ENCODE results near the gene ELFN1.

ELFN1 gene

DNA sequence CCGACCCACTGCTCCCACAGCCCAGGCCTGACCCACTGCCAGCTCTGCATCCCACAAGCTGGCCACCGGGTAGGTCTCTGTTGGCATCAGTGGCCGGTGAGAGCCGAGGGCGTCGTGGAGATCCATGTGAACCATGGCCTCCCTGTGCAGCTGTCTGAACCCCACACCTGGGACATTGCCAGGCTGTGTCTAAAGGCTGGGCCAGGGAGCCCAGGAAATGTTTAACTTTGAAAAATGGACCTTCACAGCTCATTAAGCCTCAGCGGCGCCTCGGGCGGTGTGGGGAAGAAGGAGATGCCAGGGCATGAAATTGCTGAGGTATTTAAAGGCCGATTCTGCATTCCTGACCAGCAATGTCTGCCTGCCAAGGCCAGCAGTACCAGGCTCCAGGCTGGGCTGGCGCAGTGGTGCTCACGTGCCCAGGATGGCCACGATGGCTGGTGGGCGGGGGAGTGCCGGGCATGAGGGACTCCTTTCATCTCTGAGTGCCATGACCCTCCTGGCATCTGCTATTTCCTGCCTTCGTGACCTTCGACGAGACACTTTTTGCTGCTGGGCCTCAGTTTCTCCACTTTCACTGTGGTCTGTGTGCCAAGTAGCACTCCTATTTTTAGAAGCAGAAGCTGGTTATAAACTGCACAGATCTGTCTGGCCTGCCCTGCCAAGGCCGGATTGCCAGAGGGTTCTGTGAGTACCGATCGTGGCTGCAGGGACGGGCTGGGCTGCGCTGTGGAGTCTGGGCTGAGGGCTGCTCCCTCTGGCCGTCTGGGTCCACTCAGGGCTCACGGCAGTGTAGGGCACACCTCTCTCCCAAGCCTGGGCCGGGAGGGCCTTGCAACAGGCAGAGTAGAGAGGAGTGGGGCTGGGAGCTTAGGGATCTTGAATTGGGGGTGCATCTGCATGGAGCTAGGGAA, 21.8 kb downstream of the ELFN1 start:
- H3K4me3 ChIP-seq (ENCODE audit: insufficient read depth, low read length, poor library complexity, severe bottlenecking) = no peak overlapping the region
- H3K9me3 ChIP-seq (ENCODE audit: insufficient read depth, low read length) = no peaks in the 10 kb centered on the region; the same call in 1 of the 2 replicates
- TF ChIP-seq EZH2phosphoT487 (conservative IDR thresholded peaks at IDR 0.05; ENCODE audit: low read length) = no peak
- TF ChIP-seq, protein P1, sequence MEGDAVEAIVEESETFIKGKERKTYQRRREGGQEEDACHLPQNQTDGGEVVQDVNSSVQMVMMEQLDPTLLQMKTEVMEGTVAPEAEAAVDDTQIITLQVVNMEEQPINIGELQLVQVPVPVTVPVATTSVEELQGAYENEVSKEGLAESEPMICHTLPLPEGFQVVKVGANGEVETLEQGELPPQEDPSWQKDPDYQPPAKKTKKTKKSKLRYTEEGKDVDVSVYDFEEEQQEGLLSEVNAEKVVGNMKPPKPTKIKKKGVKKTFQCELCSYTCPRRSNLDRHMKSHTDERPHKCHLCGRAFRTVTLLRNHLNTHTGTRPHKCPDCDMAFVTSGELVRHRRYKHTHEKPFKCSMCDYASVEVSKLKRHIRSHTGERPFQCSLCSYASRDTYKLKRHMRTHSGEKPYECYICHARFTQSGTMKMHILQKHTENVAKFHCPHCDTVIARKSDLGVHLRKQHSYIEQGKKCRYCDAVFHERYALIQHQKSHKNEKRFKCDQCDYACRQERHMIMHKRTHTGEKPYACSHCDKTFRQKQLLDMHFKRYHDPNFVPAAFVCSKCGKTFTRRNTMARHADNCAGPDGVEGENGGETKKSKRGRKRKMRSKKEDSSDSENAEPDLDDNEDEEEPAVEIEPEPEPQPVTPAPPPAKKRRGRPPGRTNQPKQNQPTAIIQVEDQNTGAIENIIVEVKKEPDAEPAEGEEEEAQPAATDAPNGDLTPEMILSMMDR (IDR thresholded peaks at IDR 0.05; ENCODE audit: insufficient read depth, low read length, poor library complexity, severe bottlenecking) = no peak
- no peaks in the 10 kb centered on the region for H4K20me1 ChIP-seq (ENCODE audit: low read depth, low read length)
- no peaks in the 10 kb centered on the region for H3K27me3 ChIP-seq (ENCODE audit: low read length)
- no peak overlapping the region for H3K27ac ChIP-seq (ENCODE audit: low read depth, low read length)
- H3F3A ChIP-seq (ENCODE audit: insufficient read depth) = no peaks in the 10 kb centered on the region
- no peak overlapping the region for H3K9ac ChIP-seq (ENCODE audit: low read length)
- no peaks in the 10 kb centered on the region for H3K79me2 ChIP-seq (ENCODE audit: insufficient read depth, low read length)
- H3K4me2 ChIP-seq (ENCODE audit: low read depth, low read length, poor library complexity, severe bottlenecking) = no peak overlapping the region
- no peak overlapping the region for H2AFZ ChIP-seq (ENCODE audit: low read depth, low read length, severe bottlenecking)
- H3K9me2 ChIP-seq (replicated peaks; ENCODE audit: insufficient read depth, low read length) = 0 out of 2 replicates have a peak, but pooled peaks cover 3% of the 10 kb centered on the region
- H3K36me3 ChIP-seq (ENCODE audit: low read length) = no peaks in the 10 kb centered on the region

DNA sequence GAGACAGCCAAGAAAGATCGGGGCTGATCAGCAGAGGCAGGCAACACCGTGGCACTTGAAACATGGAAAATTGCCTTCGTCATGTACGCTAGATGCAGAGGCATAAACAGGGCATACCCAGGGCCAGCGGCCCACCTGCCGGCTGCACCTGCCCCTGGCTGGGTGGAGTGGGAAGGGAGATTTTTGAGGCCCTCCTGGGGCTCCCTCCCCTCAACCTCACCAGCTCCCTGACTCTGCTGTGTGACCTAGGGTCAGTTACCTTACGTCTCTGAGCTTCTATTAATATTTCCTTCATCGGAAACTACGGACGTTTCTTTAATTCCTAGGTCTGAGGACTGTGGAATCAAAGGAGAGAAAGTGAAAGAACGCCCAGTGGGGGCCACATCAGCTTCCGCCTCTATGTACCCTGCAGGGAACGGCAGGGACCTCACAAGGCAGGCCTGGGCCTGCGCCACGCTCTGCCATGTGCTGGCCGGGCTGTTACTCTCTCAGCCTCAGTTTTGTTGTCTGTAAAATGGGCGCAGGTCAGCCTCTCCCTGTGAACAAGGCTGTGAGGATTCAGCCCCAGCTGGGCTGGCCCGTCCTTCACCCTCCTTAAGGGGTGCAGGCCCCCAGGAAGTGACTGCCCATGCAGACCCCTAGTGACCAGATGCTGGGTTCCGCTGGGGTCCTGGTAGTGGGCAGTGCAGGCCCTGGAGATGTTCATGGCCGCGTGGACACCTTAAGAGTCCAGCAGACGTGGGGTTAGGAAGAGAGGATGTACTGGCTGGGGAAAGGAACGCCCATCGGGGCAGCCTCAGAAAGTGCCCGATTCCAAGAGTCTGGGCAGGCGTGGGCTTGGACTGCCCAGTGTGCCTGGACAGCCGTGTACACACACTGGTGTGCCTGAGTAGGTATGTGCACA, 22.7 kb downstream of the ELFN1 start:
- H4K20me1 ChIP-seq (ENCODE audit: low read depth, low read length) = no peaks in the 10 kb centered on the region
- H3K9me2 ChIP-seq (replicated peaks; ENCODE audit: insufficient read depth, low read length) = 0 out of 2 replicates have a peak, but pooled peaks cover 3% of the 10 kb centered on the region
- no peak overlapping the region for H3K4me2 ChIP-seq (ENCODE audit: low read depth, low read length, poor library complexity, severe bottlenecking)
- H3K9me3 ChIP-seq (ENCODE audit: insufficient read depth, low read length) = no peaks in the 10 kb centered on the region; the same call in 1 of the 2 replicates
- no peak overlapping the region for H2AFZ ChIP-seq (ENCODE audit: low read depth, low read length, severe bottlenecking)
- no peaks in the 10 kb centered on the region for H3K36me3 ChIP-seq (ENCODE audit: low read length)
- TF ChIP-seq, protein P1 (IDR thresholded peaks at IDR 0.05; ENCODE audit: insufficient read depth, low read length, poor library complexity, severe bottlenecking) = no peak
- TF ChIP-seq EZH2phosphoT487 (conservative IDR thresholded peaks at IDR 0.05; ENCODE audit: low read length) = no peak
- no peaks in the 10 kb centered on the region for H3K79me2 ChIP-seq (ENCODE audit: insufficient read depth, low read length)
- H3K4me3 ChIP-seq (ENCODE audit: insufficient read depth, low read length, poor library complexity, severe bottlenecking) = no peak overlapping the region
- no peak overlapping the region for H3K27ac ChIP-seq (ENCODE audit: low read depth, low read length)
- no peaks in the 10 kb centered on the region for H3F3A ChIP-seq (ENCODE audit: insufficient read depth)
- H3K9ac ChIP-seq (ENCODE audit: low read length) = no peak overlapping the region
- H3K27me3 ChIP-seq (ENCODE audit: low read length) = no peaks in the 10 kb centered on the region

DNA sequence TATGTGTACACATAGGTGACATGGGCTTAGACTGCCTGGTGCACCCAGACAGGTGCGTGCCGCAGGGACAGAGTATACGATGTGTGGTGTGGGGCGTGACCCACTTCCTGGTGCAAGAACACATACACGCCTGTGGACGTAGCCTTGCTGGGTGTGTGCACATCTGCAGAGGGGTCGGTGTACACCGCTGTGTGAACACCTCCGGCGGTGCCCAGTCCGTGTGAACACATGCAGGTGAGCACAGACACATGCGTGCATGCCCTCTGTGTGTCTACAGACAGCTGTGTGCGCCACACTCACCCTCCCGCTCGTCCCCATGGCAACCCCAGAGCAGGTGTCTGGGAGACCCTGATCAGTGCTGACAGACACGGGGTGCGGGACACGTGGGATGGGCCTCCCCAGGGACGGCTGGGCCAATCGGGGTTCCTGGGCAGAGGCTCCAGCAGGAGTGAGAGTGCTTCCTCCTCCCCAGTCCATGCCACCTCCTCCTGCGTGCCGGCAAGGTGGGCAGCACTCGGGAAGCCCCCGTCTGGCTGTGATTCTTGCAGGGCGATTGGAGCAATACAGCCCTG, 23.4 kb downstream of the ELFN1 start:
- Histone ChIP-seq H3K27me3 (ENCODE audit: low read length) (no peaks in the 10 kb centered on the region), H2AFZ (ENCODE audit: low read depth, low read length, severe bottlenecking) (no peak overlapping the region), H3K9me3 (ENCODE audit: insufficient read depth, low read length) (no peaks in the 10 kb centered on the region; the same call in 1 of the 2 replicates), H3K9ac (ENCODE audit: low read length) (no peak overlapping the region), H3K79me2 (ENCODE audit: insufficient read depth, low read length) (no peaks in the 10 kb centered on the region), H3K9me2 (replicated peaks; ENCODE audit: insufficient read depth, low read length) (0 out of 2 replicates have a peak, but pooled peaks cover 3% of the 10 kb centered on the region), H3K4me2 (ENCODE audit: low read depth, low read length, poor library complexity, severe bottlenecking) (no peak overlapping the region), H3F3A (ENCODE audit: insufficient read depth) (no peaks in the 10 kb centered on the region), H3K4me3 (ENCODE audit: insufficient read depth, low read length, poor library complexity, severe bottlenecking) (no peak overlapping the region), H3K27ac (ENCODE audit: low read depth, low read length) (no peak overlapping the region), H3K36me3 (ENCODE audit: low read length) (no peaks in the 10 kb centered on the region), H4K20me1 (ENCODE audit: low read depth, low read length) (no peaks in the 10 kb centered on the region)
- TF ChIP-seq EZH2phosphoT487 (conservative IDR thresholded peaks at IDR 0.05; ENCODE audit: low read length) = no peak
- TF ChIP-seq, protein P1 (IDR thresholded peaks at IDR 0.05; ENCODE audit: insufficient read depth, low read length, poor library complexity, severe bottlenecking) = no peak
